ENCODE data around the gene ZNF683.

Gene ZNF683

DNA sequence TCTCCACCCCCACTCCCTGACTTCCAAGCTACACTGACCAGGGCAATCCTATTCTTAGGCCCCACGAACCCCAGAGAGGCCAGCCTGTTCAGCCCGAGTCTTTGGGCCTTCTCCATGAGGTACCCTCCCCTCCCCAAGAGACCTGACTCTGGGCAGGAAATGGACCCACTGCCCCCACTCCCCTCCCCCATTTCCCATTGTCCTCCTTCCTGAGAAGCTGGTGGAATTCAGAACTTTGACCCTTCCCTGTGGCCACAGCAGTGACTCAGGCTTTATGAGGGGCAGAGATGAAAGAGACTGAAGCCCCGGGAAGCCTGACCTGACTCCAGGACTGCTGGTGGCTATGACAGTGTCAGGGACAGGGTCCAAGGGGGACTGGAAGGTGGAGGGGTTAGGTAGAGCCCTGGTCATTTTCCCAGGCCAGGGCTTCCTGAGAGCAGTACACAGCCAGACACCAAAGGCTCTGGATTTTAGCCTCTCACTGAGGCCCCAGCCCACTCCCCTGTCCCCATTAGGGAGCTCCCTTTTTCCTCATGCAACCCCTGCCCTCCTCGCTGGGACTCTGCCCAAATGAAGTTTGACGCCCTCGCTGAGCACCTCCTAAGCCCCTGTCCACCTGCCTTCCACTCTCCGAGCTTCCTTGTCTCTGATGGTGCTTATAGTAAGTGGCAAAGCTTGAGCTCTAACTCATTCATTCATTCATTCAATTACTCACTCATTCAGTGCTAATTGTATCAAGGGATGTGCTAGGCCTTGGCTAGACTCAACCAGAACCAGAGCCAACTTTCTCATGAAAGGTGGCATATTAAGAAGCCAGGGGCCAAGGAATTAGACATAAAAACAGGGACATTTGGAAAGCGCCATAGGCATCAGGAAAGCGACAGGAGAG, 21.6 kb downstream of the ZNF683 start:
- WGBS, 2 experiments = 56 to 70% methylated on average over 9 of the region's 9 CpGs
- no peaks in the 10 kb centered on the region for H3K36me3 ChIP-seq (ENCODE audit: control insufficient read depth, insufficient read depth, low read length)
- H3K9me3 ChIP-seq (ENCODE audit: control insufficient read depth, low read length) = no peaks in the 10 kb centered on the region
- H3K27me3 ChIP-seq (ENCODE audit: control insufficient read depth, insufficient read depth, low read length, poor library complexity, severe bottlenecking) = no peaks in the 10 kb centered on the region
- H3K4me3 ChIP-seq (ENCODE audit: insufficient read depth, low read depth, low read length) = no peak overlapping the region
- peaks cover 20% of the 10 kb centered on the region for H3K4me1 ChIP-seq (ENCODE audit: control insufficient read depth, insufficient read depth, low read length)
- H3K27ac ChIP-seq (ENCODE audit: insufficient read depth, low read depth, low read length, poor library complexity, severe bottlenecking) = peak overlapping the region; percentile 93

- Histone ChIP-seq H3K27ac (ENCODE audit: insufficient read depth, low read depth, low read length, poor library complexity, severe bottlenecking) (peak overlapping the region; percentile 93), H3K27me3 (ENCODE audit: control insufficient read depth, insufficient read depth, low read length, poor library complexity, severe bottlenecking) (no peaks in the 10 kb centered on the region), H3K4me1 (ENCODE audit: control insufficient read depth, insufficient read depth, low read length) (peaks cover 20% of the 10 kb centered on the region), H3K9me3 (ENCODE audit: control insufficient read depth, low read length) (no peaks in the 10 kb centered on the region), H3K4me3 (ENCODE audit: insufficient read depth, low read depth, low read length) (no peak overlapping the region), H3K36me3 (ENCODE audit: control insufficient read depth, insufficient read depth, low read length) (no peaks in the 10 kb centered on the region)
- 60 to 73% methylated on average over 2 of the region's 2 CpGs for WGBS, 2 experiments
These were observed 22.2 kb downstream of the ZNF683 start for GRCh38 chr1:26350343-26350700.

DNA sequence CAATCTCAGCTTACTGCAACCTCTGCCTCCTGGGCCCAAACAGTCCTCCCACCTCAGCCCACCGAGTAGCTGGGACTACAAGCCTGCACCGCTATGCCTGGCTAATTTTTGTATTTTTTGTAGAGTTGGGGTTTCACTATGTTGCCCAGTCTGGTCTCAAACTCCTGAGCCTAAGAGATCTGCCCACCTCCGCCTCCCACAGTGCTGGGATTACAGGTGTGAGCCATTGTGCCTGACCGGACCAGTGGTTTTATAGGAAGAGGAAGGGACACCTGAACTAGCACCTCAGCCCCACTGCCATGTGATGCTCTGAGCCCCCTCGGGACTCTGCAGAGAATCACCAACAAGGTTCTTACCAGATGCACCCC, 22.7 kb downstream of the ZNF683 start:
- Histone ChIP-seq H3K36me3 (ENCODE audit: control insufficient read depth, insufficient read depth, low read length) (no peaks in the 10 kb centered on the region), H3K27ac (ENCODE audit: insufficient read depth, low read depth, low read length, poor library complexity, severe bottlenecking) (no peak overlapping the region), H3K27me3 (ENCODE audit: control insufficient read depth, insufficient read depth, low read length, poor library complexity, severe bottlenecking) (no peaks in the 10 kb centered on the region), H3K4me1 (ENCODE audit: control insufficient read depth, insufficient read depth, low read length) (peaks cover 20% of the 10 kb centered on the region), H3K9me3 (ENCODE audit: control insufficient read depth, low read length) (no peaks in the 10 kb centered on the region), H3K4me3 (ENCODE audit: insufficient read depth, low read depth, low read length) (no peak overlapping the region)
- whole genome bisulfite sequencing, 2 experiments = 88 to 92% methylated on average over 5 of the region's 5 CpGs

DNA sequence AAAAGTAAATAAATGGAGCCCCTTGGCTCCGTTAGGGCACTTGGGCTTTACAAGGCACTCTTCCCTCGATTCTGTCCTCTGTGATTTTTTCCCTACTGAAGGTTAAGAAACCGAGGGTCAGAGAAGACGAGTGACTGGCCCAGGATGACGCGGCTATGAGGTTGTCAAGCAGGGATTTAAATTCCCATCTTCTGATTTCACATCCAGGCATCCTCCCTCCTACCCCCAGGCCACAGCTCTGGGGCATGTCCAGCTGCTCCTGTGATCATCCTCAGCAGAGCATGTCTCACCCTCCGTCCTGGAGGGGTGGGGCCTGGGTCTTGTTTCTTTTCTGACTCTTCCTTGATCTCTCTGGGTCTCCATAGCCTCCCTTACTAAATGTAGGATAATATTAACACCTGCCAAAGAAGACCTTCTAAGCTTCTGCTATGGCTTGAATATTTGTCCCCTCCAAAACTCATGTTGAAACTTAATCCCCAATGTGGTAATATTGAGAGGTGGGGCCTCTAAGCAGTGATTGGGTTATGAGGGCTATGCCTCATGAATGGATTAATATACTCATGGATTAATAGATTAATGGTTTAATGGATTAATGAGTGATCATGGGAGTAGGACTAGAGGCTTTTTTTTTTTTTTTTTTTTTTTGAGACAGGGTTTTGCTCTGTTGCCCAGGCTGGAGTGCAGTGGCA, 23.2 kb downstream of the ZNF683 start:
- Histone ChIP-seq H3K9me3 (ENCODE audit: control insufficient read depth, low read length) (no peaks in the 10 kb centered on the region), H3K36me3 (ENCODE audit: control insufficient read depth, insufficient read depth, low read length) (no peaks in the 10 kb centered on the region), H3K27ac (ENCODE audit: insufficient read depth, low read depth, low read length, poor library complexity, severe bottlenecking) (no peak overlapping the region)

GRCh38 chr1:26346274-26347033, 26.1 kb downstream of the ZNF683 start:
- Histone ChIP-seq H3K27me3 (ENCODE audit: control insufficient read depth, insufficient read depth, low read length, poor library complexity, severe bottlenecking) (no peaks in the 10 kb centered on the region), H3K4me3 (ENCODE audit: insufficient read depth, low read depth, low read length) (no peak overlapping the region), H3K27ac (ENCODE audit: insufficient read depth, low read depth, low read length, poor library complexity, severe bottlenecking) (no peak overlapping the region), H3K4me1 (ENCODE audit: control insufficient read depth, insufficient read depth, low read length) (peaks cover 11% of the 10 kb centered on the region), H3K36me3 (ENCODE audit: control insufficient read depth, insufficient read depth, low read length) (no peaks in the 10 kb centered on the region), H3K9me3 (ENCODE audit: control insufficient read depth, low read length) (no peaks in the 10 kb centered on the region)
- 94% methylated on average over 10 of the region's 10 CpGs for WGBS, 2 experiments

More for the DNA sequence above, 23.2 kb downstream of the ZNF683 start:
- no peak overlapping the region for H3K4me3 ChIP-seq (ENCODE audit: insufficient read depth, low read depth, low read length)
- H3K27me3 ChIP-seq (ENCODE audit: control insufficient read depth, insufficient read depth, low read length, poor library complexity, severe bottlenecking) = no peaks in the 10 kb centered on the region
- H3K4me1 ChIP-seq (ENCODE audit: control insufficient read depth, insufficient read depth, low read length) = peaks cover 20% of the 10 kb centered on the region
- WGBS, 2 experiments = 88 to 93% methylated on average over 7 of the region's 7 CpGs

- no peaks in the 10 kb centered on the region for H3K36me3 ChIP-seq (ENCODE audit: control insufficient read depth, insufficient read depth, low read length)
- no peaks in the 10 kb centered on the region for H3K9me3 ChIP-seq (ENCODE audit: control insufficient read depth, low read length)
- peaks cover 4% of the 10 kb centered on the region for H3K4me1 ChIP-seq (ENCODE audit: control insufficient read depth, insufficient read depth, low read length)
- no peak overlapping the region for H3K4me3 ChIP-seq (ENCODE audit: insufficient read depth, low read depth, low read length)
- H3K27ac ChIP-seq (ENCODE audit: insufficient read depth, low read depth, low read length, poor library complexity, severe bottlenecking) = no peak overlapping the region
- no peaks in the 10 kb centered on the region for H3K27me3 ChIP-seq (ENCODE audit: control insufficient read depth, insufficient read depth, low read length, poor library complexity, severe bottlenecking)
- 89 to 90% methylated on average over 15 of the region's 15 CpGs for WGBS, 2 experiments
These were observed 26.8 kb downstream of the ZNF683 start for GRCh38 chr1:26345718-26346117.

GRCh38 chr1:26344147-26344920, 28.2 kb downstream of the ZNF683 start:
- H3K4me1 ChIP-seq (ENCODE audit: control insufficient read depth, insufficient read depth, low read length) = no peaks in the 10 kb centered on the region
- H3K4me3 ChIP-seq (ENCODE audit: insufficient read depth, low read depth, low read length) = no peak overlapping the region
- 95% methylated on average over 15 of the region's 15 CpGs for WGBS, 2 experiments
- no peaks in the 10 kb centered on the region for H3K27me3 ChIP-seq (ENCODE audit: control insufficient read depth, insufficient read depth, low read length, poor library complexity, severe bottlenecking)
- no peaks in the 10 kb centered on the region for H3K9me3 ChIP-seq (ENCODE audit: control insufficient read depth, low read length)
- no peaks in the 10 kb centered on the region for H3K36me3 ChIP-seq (ENCODE audit: control insufficient read depth, insufficient read depth, low read length)
- no peak overlapping the region for H3K27ac ChIP-seq (ENCODE audit: insufficient read depth, low read depth, low read length, poor library complexity, severe bottlenecking)

DNA sequence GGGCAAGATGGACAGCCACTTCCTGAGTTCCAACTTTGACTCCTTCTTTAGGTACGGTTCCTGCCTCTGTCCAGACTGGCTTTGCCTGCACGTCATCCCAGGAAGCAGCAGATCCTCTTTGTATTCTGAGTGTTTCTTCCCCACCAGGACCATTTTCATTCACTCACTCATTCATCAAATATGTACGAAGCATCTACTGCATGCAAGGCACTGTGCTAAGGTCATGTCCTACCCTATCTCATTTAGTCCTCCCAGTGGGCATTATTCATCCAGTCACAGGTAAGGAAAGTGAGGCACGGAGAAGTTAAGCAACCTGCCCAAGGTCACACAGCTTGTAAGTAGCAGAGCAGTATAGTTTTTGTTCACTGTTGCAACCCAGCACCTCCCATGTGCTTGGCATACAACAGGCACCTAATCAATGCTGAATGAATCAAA, 32.5 kb downstream of the ZNF683 start:
- no peak overlapping the region for H3K4me3 ChIP-seq (ENCODE audit: insufficient read depth, low read depth, low read length)
- WGBS, 2 experiments = 90% methylated on average over 4 of the region's 4 CpGs
- no peak overlapping the region for H3K27ac ChIP-seq (ENCODE audit: insufficient read depth, low read depth, low read length, poor library complexity, severe bottlenecking)
- peaks cover 8% of the 10 kb centered on the region for H3K27me3 ChIP-seq (ENCODE audit: control insufficient read depth, insufficient read depth, low read length, poor library complexity, severe bottlenecking)
- H3K4me1 ChIP-seq (ENCODE audit: control insufficient read depth, insufficient read depth, low read length) = peaks cover 24% of the 10 kb centered on the region
- H3K36me3 ChIP-seq (ENCODE audit: control insufficient read depth, insufficient read depth, low read length) = no peaks in the 10 kb centered on the region
- H3K9me3 ChIP-seq (ENCODE audit: control insufficient read depth, low read length) = no peaks in the 10 kb centered on the region

DNA sequence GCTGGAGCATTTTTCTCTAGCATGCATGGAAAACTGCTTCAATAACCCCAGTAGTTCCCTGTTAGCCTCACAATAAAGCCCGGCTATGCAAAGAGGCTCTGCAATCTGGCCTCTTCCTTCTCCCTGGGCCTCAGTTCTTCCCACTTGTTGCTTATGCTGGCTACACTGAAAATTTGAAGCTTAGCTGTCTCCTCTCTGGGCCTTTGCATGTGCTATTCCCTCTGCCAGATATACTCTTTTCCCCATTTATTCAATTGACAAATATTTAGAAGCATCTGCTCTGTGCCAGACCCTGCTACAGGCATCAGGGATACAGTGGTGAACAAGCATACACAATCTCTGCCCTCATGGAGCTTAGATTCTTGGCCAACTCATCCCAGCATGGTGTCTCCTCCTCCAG, 33.9 kb downstream of the ZNF683 start:
- Histone ChIP-seq H3K4me1 (ENCODE audit: control insufficient read depth, insufficient read depth, low read length) (peaks cover 24% of the 10 kb centered on the region), H3K9me3 (ENCODE audit: control insufficient read depth, low read length) (no peaks in the 10 kb centered on the region), H3K27ac (ENCODE audit: insufficient read depth, low read depth, low read length, poor library complexity, severe bottlenecking) (no peak overlapping the region), H3K36me3 (ENCODE audit: control insufficient read depth, insufficient read depth, low read length) (no peaks in the 10 kb centered on the region), H3K4me3 (ENCODE audit: insufficient read depth, low read depth, low read length) (no peak overlapping the region), H3K27me3 (ENCODE audit: control insufficient read depth, insufficient read depth, low read length, poor library complexity, severe bottlenecking) (peaks cover 8% of the 10 kb centered on the region)
- WGBS, 2 experiments = 90 to 94% methylated on average over 1 of the region's 1 CpG
